NT2/D1 (cell line): ENCODE data around the gene ZNF431.
A peak's percentile ranks its signal among the peaks of the same experiment; 100 is the strongest.
"Not testable (repeated sequence)": the region's sequence is repeated elsewhere in the genome, so short reads cannot be mapped to it uniquely, and the experiment has no call there.

Source experiments
- DNase-seq: peaks from one replicate; pipeline ENCODE4 v3.0.0-alpha.2; 2011; ENCODE audit warnings: low read depth, low spot score
- H3K27me3 ChIP-seq: 2 replicates; pipeline ENCODE4 v1.6.0; 2011; ENCODE audit warnings: mild to moderate bottlenecking; ENCODE audit not compliant: insufficient read length, insufficient read depth
- H3K36me3 ChIP-seq: 2 replicates; pipeline ENCODE4 v1.6.1; 2011; ENCODE audit warnings: mild to moderate bottlenecking, low read length, mixed read lengths; ENCODE audit not compliant: insufficient read depth, insufficient read length
- H3K4me1 ChIP-seq: 2 replicates; pipeline ENCODE4 v1.5.1; 2011; ENCODE audit not compliant: insufficient read depth, insufficient read length
- H3K4me3 ChIP-seq: 2 replicates; pipeline ENCODE4 v1.5.1; 2011; ENCODE audit warnings: low read depth; ENCODE audit not compliant: insufficient read length
- H3K9ac ChIP-seq: 2 replicates; pipeline ENCODE4 v1.6.0; 2011; ENCODE audit warnings: low read depth; ENCODE audit not compliant: insufficient read length
- H3K9me3 ChIP-seq: 2 replicates; pipeline ENCODE4 v1.5.1; 2011; ENCODE audit warnings: mild to moderate bottlenecking, low read length; ENCODE audit not compliant: insufficient read depth
- SUZ12 ChIP-seq: IDR thresholded peaks from 2 replicates; pipeline ENCODE4 v1.6.1; 2011; ENCODE audit not compliant: insufficient read length, insufficient read depth; ENCODE audit errors: extremely low read depth
- YY1 ChIP-seq: IDR thresholded peaks from 2 replicates; pipeline ENCODE4 v1.6.1; 2011; ENCODE audit not compliant: insufficient read length, insufficient read depth
- ZNF274 ChIP-seq: IDR thresholded peaks from 2 replicates; pipeline ENCODE4 v1.6.1; 2011; ENCODE audit warnings: mild to moderate bottlenecking, low read depth, low read length

The ZNF431 gene

DNA sequence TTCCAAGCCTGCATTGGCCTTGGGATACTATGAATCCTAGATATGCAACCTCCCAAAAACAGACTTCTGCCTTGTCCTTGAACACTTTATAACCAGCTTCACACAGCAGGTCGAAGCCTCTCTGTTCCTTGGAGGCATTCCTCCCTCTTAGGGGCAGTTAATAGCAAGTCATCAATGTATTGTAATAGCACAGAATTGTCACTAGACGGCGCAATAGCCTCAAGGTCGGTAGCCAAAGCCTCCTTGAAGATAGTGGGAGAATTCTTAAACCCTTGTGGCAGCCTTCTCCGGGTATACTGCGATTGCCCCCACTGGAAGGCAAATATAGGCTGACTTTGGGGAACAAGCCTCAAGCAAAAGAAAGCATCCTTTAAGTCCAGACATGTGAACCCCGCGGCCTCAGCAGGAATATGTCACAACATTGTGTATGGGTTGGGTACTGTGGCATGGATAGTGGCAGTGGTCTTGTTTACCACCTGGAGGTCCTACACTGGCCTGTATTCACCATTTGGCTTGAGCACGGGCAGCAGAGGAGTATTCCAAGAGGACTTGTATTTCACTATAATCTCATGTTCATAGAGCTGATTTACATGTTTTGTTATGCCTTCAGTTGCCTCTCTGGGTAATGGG, 61.1 kb downstream of the ZNF431 start:
- peaks cover 16% of the 10 kb centered on the region for H3K9me3 ChIP-seq
- H3K9ac ChIP-seq: no peak overlapping the region
- no peaks in the 10 kb centered on the region for H3K27me3 ChIP-seq
- no peak for TF ChIP-seq SUZ12
- TF ChIP-seq YY1: no peak
- no peak for TF ChIP-seq ZNF274
- no peaks in the 10 kb centered on the region for H3K4me1 ChIP-seq
- H3K36me3 ChIP-seq: no peaks in the 10 kb centered on the region
- peak; percentile 75 for DNase-seq
- H3K4me3 ChIP-seq: no peak overlapping the region

DNA sequence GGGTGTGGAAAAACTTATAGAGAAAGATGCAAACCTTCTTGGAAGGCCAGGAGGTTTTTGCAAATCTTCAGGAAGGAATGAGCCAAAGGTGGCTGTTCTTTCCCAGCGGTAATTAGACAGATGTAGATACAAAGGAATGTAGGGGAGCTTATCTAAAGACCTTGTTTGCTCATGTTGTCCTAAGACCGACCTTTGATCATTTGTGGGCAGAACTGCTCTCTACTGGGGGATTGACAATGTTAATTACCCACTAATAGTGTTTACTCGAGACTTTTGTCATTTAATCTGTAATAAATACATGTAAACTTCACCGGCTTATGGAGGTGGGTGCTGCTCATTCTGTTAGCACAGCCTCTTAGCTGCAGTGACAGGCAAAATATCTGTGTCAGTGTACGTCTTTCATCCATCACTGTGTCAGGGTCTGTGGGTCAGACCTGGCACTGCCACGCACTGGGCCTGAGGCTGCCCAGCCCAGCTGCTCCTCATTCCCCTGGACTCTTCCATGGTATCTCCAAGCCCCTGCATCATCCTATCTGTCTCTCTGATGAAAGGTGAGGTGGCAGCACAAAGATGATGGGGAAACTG, 68.3 kb downstream of the ZNF431 start:
- H3K36me3 ChIP-seq: no peaks in the 10 kb centered on the region
- H3K4me3 ChIP-seq: no peak overlapping the region
- H3K9ac ChIP-seq: no peak overlapping the region
- no peaks in the 10 kb centered on the region for H3K27me3 ChIP-seq
- no peak for DNase-seq
- peaks cover 25% of the 10 kb centered on the region for H3K9me3 ChIP-seq
- no peaks in the 10 kb centered on the region for H3K4me1 ChIP-seq
- no peak for TF ChIP-seq YY1

DNA sequence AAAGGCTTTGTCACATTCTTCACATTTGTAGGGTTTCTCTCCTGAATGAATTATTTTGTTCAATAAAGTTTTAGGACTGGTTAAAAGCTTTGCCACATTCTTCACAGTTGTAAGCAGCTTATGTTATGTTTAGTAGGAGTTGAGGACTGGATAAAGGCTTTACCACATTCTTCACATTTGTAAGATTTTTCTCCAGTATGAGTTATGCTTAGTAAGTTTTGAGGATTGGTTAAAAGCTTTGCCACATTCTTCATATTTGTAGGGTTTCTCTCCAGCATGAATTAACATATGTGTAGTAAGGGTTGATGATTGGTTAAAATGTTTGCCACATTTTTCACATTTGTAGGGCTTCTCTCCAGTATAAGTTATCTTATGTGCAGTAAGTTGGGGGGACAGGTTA, 79.9 kb downstream of the ZNF431 start:
- TF ChIP-seq ZNF274 (no peak), YY1 (no peak), SUZ12 (no peak)

DNA sequence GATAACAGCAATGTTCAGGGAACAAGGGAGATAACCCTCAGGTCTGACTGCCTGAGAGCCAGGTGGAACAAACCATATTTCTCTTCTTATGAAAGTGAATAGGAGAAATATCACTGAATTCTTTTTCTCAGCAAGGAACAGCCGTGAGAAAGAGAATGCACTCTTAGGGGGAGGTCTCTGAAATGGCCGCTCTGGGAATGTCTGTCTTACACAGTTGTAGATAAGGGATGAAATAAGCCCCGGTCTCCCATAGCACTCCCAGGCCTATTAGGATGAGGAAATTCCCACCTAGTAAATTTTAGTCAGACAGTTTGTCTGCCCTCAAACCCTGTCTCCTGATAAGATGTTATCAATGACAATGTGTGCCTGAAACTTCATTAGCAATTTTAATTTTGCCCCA, 88.1 kb downstream of the ZNF431 start:
- DNase-seq, H3K4me1 ChIP-seq, H3K9ac ChIP-seq, H3K27me3 ChIP-seq, H3K4me3 ChIP-seq, H3K36me3 ChIP-seq: not testable (repeated sequence)
- H3K9me3 ChIP-seq: peaks cover 37% of the 10 kb centered on the region

More for the DNA sequence above, 79.9 kb downstream of the ZNF431 start:
- no peak overlapping the region for H3K4me3 ChIP-seq
- H3K27me3 ChIP-seq: no peaks in the 10 kb centered on the region
- H3K9me3 ChIP-seq: peaks cover 14% of the 10 kb centered on the region; the same call in 1 of the 2 replicates
- H3K36me3 ChIP-seq: no peaks in the 10 kb centered on the region
- H3K9ac ChIP-seq: no peak overlapping the region
- no peak for DNase-seq
- no peaks in the 10 kb centered on the region for H3K4me1 ChIP-seq

DNA sequence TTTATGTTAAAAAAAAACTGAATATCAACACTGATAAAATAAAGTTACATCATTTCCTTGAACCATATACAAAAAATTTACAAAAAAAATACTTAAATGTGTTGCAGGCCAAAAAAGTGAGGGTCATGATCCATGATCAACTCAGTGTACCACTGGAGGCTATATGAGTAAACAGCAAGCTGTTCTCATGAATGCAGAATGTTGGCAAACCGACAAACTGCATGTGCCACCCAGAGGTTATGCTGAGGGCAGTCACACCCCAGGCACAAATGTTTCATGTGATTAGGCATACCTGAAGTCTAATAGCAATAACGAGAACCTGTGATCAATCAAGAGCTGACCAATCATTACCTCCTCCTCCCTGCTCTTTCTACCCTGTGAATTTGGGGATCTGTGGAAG, 91.9 kb downstream of the ZNF431 start:
- no peak overlapping the region for H3K4me3 ChIP-seq
- H3K9me3 ChIP-seq: peaks cover 23% of the 10 kb centered on the region
- no peaks in the 10 kb centered on the region for H3K4me1 ChIP-seq
- H3K36me3 ChIP-seq: no peaks in the 10 kb centered on the region
- DNase-seq: no peak
- TF ChIP-seq YY1 (no peak), SUZ12 (no peak), ZNF274 (no peak)
- no peak overlapping the region for H3K9ac ChIP-seq
- H3K27me3 ChIP-seq: no peaks in the 10 kb centered on the region

DNA sequence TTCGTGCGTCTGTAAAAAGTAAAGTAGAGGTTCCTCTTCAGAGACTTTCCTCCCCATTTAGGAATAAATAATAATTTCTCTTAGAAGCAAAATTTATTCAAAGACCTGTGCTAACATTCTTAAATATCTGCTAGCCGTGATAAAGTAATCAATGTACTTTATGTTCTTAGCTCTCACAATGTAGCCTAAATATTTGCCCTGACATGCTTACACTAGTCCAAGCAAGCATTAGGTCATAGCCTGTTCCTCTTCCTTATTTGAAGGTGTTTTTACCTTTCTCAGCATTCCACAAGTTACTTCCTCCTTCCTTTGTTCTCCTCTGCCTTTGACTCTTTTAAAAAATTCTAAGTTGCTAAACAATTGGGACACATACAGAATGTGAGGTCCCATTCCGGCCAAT, 94.9 kb downstream of the ZNF431 start:
- not testable (repeated sequence) for H3K9ac ChIP-seq, H3K9me3 ChIP-seq, H3K4me1 ChIP-seq, H3K4me3 ChIP-seq, H3K27me3 ChIP-seq, DNase-seq, H3K36me3 ChIP-seq

DNA sequence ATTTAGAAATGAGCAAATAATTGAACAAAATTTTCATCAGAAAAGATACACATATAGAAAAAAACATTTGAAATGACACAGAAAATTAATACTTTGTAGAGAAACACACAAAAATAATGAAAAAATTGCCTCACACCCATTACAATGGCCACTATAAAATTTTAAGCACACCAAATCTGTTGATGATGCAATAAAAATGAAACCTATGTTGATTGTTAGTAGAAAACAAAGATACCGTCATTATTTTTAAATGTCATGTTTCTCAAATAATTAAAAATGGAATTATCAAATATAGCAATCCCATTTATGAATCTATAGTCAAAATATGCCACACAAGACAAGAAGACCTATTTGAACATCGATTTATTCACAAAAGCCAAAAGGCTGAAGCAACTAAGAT, 96.8 kb downstream of the ZNF431 start:
- TF ChIP-seq SUZ12: no peak
- no peak for TF ChIP-seq YY1
- no peak for TF ChIP-seq ZNF274
- no peaks in the 10 kb centered on the region for H3K36me3 ChIP-seq
- H3K9me3 ChIP-seq: no peaks in the 10 kb centered on the region
- H3K4me3 ChIP-seq: no peak overlapping the region
- no peak for DNase-seq
- no peak overlapping the region for H3K9ac ChIP-seq
- H3K4me1 ChIP-seq: no peaks in the 10 kb centered on the region
- no peaks in the 10 kb centered on the region for H3K27me3 ChIP-seq
